Measurements from ENCODE around the gene GTF2F2.
"Not testable (repeated sequence)": the region's sequence is repeated elsewhere in the genome, so short reads cannot be mapped to it uniquely, and the experiment has no call there.

The GTF2F2 gene

DNA sequence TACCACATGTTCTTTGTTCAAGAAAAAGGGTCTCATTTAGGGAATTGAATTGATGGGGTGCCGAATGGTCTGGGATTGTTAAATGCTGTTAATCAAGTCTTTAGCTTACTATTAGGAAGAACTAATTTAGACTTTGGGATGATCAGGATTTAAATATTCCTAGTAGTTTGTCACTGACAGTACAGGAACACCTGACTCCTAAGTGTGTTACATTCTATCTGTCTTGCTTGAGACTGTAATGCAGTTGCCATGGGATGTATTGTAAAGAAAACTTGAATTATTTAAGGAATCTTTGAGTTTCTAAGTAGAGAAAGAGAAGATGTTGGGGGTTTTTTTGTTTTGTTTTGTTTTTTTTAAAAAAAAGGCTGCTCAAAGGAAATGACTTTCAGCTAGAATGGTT, 98.4 kb downstream of the GTF2F2 start:
- no peak for DNase-seq

DNA sequence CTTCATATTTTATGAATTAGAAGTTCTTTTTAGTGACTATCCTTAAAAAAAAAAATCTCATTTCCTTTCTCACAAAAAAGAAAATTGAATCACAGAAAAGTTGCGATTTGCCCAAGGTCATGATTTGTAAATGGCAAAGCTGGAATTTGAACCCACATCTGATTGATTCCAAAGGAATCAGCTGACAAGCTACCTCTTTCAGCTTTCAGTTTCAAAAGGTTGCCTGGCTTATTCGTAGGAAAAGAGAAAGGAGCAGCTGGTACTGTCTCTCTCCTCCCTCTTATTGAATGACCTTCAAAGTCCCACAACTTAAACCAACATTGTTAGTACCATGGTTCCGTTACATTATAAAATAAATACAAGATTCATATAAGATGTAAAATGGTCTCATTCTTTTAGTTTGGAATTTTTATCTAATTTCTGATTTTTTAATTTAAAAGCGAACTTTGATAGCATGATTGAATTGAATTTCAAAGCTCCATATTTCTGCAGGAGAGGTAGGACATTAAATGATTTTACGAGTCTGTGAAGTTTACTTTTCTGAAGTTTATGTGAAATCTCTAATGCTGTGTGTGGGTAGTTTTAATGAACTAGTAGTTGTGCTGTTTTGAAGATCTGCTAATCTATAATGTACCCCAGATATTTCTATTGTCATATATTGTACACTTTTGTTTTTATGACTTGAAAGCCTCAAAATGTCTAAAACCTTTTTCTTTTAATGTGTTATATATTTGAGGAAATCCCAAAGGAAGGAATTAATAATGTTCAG, 99.0 kb downstream of the GTF2F2 start:
- DNase-seq, result no peak

GRCh38 chr13:45219938-45220375, 99.6 kb downstream of the GTF2F2 start:
- no peak for DNase-seq

DNA sequence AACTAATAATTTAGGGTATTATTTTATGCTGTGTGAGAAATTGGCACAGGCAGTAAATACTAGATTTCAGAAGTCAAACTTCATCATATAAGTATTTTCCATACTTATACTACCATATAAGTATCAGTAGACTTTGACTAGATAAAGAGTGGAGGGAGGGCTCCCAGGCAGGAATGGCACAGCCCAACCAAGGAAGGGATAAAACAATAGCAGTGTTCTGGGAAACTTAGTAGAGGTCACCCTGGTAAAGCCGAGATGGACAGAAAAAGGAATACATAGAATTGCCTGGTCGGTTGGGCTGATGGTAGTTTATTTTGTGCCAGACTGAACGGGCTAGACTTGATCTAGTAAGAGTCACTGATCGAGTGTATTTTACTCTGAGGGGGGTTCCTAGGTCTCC, 100.1 kb downstream of the GTF2F2 start:
- DNase-seq, result no peak

- no peak for DNase-seq
Measured at GRCh38 chr13:45222516-45222915, 102.2 kb downstream of the GTF2F2 start.

GRCh38 chr13:45222919-45223318, 102.6 kb downstream of the GTF2F2 start:
- DNase-seq, result no peak

- DNase-seq, result no peak
Measured at GRCh38 chr13:45224176-45224575, 103.9 kb downstream of the GTF2F2 start.

DNA sequence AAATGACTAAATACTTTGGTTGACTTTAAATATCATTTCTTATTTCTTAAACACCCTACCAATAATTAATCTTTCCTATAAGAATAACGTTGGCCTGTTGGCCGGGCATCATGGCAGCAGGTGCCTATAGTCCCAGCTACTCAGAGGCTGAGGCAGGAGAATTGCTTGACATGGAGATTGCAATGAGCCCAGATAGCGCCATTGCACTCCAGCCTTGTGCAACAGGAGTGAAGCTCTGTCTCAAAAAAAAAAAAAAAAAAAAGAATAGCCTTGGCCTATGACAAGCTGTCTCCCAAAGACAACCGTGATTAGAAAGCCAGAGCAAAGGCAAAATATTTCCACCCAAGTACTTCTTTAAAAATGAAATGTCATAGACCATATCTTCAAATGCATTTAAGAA, 105.1 kb downstream of the GTF2F2 start:
- no peak for DNase-seq

DNA sequence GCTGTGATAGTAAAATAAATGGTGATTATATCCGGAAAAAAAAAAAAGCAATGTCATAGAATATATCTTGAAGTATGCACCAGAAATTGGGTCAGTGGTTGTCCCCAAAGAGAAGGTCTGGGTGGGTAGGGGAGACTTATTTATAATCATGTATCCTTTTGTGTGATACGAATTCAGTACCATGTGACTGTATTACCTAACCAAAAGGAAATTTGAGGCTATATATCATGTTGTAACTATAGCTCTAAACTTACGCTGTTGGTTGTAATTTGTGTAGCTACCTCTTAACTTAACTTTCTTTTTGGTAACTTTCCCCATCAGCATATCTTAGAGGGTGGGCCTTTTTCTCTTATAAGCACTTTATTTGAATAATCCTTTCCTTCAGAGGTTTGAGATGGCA, 105.7 kb downstream of the GTF2F2 start:
- no peak for DNase-seq

DNA sequence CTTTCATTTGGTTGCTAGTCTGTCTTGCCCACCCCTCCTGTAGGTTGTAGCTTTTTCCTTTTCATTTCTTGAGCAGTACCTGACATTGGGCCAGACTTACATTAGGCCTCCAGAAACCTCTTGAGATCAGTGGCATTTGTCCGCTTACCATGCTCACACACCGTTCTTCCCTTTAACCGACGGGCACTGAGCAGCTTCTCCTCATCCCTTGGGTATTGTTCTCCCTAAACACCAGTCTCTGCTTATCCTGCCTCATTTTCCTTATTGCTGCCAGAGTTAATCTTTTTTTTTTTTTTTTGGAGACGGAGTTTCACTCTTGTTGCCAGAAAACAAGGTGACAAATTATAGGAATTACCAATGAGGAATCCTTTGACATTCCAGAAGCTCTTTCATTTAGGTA, 107.7 kb downstream of the GTF2F2 start:
- DNase-seq, result no peak

DNA sequence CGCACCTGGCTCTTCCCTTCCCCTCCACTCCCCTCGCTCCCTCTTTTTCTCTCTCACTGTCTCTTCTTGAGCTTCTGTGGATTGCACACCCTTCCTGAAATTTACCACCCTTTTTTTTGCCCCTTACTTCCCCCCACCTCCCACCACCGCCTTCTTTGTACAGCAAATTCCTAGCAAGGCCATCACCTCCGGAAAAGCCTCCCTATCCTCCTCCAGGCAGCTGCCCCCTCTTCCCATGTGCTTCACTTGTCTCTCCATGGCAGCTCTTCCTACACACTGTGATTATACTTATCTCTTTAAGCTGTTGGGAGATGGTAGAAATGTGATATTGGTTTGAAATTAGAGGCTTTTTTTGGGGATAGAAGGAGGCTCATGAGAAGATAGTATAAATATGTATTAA, 108.9 kb downstream of the GTF2F2 start:
- no peak for DNase-seq

DNA sequence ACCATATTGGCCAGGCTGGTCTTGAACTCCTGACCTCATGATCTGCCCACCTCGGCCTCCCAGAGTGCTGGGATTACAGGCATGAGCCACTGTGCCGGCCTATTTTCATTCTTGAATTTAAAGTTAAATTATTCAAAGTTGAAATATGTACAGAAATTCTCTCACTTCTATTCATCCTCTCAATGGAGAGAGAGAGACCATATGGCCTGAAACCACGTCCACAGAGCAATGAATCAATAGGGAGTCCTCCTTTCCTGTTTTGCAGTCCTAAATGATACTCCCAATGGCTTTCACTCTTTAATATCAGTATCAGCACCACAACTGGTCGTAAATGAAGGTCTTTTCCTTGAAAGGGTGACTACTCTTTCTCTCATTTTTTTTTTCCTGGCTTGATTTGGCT, 111.0 kb downstream of the GTF2F2 start:
- DNase-seq, result no peak

DNA sequence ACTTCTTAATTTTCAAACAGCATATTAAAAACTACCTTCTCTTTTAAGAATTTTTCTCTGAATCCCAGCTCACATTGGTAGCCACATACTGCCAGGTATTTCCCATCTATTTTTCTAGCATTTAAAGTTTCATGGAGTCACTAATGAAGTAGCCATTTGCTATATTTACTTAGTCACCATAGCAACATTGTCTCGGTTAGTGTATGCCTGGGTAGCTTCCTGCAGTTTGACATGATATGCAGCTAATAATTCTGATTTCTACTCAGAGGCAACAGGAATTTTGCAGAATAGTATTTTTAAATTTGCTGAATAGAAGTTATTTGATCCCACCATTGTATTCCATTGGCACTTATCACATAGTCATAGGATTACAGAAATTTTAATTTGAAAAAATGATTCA, 111.4 kb downstream of the GTF2F2 start:
- no peak for DNase-seq

- no peak for DNase-seq
Measured at GRCh38 chr13:45232591-45232990, 112.3 kb downstream of the GTF2F2 start.

- DNase-seq, result no peak
Measured at GRCh38 chr13:45238945-45239795, 118.9 kb downstream of the GTF2F2 start.

GRCh38 chr13:45240143-45240542, 119.8 kb downstream of the GTF2F2 start:
- DNase-seq, result no peak

DNA sequence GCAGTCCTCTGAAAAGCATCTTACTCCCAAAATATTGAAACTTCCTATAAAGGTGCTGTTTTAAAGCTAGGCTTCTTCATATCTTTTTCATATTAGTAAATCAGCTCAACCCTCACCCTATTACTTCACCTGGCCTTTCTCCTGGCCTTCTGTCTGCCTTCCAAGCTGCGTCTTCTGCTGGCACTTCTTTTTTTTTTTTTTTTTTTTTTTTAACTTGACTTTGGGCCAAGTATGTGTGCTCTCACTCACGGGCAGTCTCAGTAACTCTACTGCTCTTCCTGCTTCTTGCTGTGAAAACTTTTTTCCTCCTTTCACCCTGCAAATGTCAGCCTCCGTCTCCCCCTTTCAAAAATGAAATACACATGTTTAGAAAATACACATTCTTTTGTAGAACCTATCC, 121.8 kb downstream of the GTF2F2 start:
- no peak for DNase-seq

GRCh38 chr13:45242524-45242923, 122.2 kb downstream of the GTF2F2 start:
- no peak for DNase-seq

- no peak for DNase-seq
Measured at GRCh38 chr13:45243077-45243476, 122.8 kb downstream of the GTF2F2 start.

GRCh38 chr13:45244736-45245135, 124.4 kb downstream of the GTF2F2 start:
- DNase-seq, result not testable (repeated sequence)

GRCh38 chr13:45249662-45250061, 129.4 kb downstream of the GTF2F2 start:
- no peak for DNase-seq

GRCh38 chr13:45254396-45254795, 134.1 kb downstream of the GTF2F2 start:
- no peak for DNase-seq

GRCh38 chr13:45255247-45255987, 135.1 kb downstream of the GTF2F2 start:
- DNase-seq, result no peak

Measured in right kidney (tissue), 1 donor.